GM18519 (cell line): ENCODE results near the gene BAZ1B.
"Not testable (repeated sequence)": the region's sequence is repeated elsewhere in the genome, so short reads cannot be mapped to it uniquely, and the experiment has no call there.

Experiments used
- ATAC-seq: cut with Tn5 transposase; IDR thresholded peaks from one replicate; pipeline ENCODE4 v1.9.1; 2021; ENCODE audit warnings: mild to moderate bottlenecking, moderate library complexity; ENCODE audit not compliant: unreplicated experiment, low FRiP score

The BAZ1B gene

DNA sequence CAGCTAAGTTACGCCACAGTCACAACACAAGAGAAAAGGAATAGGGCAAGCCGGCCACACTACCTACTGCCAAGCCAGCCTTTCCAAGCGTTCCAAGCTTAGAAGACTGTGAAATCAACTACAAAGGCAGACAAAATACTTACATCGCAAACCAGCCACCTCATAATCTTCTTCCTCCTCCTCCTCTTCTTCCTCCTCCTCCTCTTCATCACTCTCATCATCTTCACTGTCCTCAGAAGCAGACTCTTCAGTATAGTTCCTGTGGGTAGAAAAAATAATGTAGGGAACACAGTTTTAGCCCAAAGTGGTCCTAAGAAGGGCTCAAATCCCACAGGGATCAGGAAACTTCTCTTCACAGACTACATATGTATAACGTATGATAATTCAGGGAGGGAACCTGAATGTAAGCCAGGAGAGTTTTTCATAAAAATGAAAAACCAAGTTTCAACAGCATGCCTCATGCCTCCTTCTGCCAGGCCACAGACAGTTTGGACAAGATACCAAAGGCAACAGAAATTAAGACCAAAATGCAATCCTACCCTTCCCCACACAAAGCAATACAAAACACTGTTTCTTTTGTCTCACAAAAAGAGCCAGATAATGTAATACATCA is 74.9 kb downstream of the BAZ1B start:
- no peak for ATAC-seq

DNA sequence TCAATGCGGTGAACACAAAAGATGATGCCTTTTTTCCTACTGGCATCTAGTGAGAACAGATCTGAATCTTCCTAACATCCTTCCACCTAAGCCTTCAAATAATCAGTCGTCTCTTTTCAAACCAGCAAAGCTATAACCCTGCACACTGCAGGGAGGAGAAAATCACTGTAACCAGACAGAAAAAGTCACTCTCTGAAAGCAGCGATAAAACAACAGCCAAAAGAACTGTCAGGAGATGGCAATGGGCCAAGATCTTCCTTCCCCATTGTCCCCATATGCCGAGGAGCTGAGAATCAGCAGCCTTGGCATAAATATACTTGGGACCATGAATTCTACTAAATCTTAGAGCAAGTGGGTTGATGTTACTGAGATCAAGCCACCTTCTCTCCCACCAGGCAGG is 75.4 kb downstream of the BAZ1B start:
- no peak for ATAC-seq

GRCh38 chr7:73443548-73444255 is 78.4 kb downstream of the BAZ1B start:
- no peak for ATAC-seq

GRCh38 chr7:73442903-73443500 is 79.1 kb downstream of the BAZ1B start:
- no peak for ATAC-seq

- ATAC-seq: no peak
Measured at GRCh38 chr7:73442222-73442902, 79.7 kb downstream of the BAZ1B start.

GRCh38 chr7:73439410-73439704 is 82.7 kb downstream of the BAZ1B start:
- no peak for ATAC-seq

DNA sequence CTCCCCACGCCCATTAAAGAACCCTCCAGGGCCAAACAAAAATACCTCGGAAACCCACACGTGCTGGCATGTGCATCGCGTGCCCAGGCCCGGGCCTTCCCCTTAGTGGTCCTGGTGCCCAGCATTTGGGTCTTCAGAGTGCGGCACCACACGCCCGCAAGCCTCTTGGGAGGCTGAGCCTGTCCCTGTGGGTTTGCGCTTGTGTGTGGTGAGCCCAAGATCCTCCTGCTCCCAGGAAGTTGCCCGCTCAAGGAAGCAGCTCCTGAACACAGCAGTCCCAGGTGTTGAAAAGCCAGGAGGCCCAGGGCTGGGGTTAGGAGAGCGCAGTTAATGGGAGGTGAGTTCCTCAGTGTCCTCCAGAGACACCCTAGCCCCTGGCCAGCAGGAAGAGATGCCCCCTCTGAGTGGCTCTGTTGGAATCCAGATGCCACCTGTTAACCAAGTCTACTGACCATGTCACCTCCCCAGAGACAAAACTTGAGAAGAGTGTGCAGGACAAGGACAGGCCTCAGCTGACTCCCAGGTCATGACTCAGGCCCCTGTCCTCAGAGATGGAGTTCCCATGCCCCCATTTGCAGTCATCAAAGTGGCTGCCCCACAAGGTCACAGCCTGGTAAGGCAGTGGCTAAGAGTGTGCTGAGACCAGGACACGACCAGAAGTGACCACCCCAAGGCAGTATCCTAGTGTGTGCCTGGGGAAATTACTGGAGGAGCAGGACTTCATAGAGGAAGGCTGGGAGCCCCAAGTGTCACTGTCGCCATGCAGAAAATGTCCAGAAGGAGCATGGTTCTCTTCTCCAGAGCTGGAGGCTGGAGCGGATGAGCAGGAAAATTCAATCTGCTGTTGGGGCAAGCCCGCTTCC is 83.3 kb downstream of the BAZ1B start:
- no peak for ATAC-seq

DNA sequence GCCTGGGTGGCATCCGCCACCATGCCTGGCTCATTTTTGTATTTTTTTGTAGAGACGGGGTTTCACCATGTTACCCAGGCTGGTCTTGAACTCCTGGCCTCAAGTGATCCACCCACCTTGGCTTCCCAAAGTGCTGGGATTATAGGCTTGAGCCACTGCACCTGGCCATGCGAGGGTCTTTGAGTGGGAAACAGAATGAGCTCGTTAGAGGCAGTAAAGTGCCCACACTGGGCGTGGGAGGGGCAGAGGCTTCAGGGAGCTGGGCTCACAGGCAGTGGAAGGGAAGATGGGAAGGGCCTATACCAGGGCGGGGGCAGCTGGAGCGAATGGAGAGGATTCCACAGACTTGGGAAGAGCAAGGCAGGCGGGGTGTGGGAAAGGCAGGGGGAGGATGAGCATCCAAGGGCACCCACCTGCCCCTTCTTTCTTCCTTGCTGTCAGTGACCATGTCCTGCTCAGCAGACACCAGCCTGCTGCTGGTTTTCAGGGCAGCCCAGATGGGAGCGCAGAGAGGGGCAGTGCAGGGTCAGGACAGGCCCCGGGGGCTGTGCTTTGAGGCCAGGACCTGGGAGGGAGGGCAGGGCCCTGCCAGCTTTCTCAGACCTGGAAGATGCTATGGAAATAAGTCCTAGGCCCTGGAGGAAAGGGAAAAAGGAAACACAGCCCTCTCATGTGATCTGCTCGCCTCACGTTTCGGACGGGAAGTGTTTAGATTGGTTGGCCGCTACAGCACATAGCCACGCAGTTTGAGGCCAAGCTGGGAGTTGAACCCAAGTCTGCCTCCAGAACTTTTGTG is 84.3 kb downstream of the BAZ1B start:
- ATAC-seq: no peak

- ATAC-seq: no peak
Measured at GRCh38 chr7:73437091-73437490, 85.0 kb downstream of the BAZ1B start.

- ATAC-seq: no peak
Measured at GRCh38 chr7:73436031-73436929, 85.8 kb downstream of the BAZ1B start.

DNA sequence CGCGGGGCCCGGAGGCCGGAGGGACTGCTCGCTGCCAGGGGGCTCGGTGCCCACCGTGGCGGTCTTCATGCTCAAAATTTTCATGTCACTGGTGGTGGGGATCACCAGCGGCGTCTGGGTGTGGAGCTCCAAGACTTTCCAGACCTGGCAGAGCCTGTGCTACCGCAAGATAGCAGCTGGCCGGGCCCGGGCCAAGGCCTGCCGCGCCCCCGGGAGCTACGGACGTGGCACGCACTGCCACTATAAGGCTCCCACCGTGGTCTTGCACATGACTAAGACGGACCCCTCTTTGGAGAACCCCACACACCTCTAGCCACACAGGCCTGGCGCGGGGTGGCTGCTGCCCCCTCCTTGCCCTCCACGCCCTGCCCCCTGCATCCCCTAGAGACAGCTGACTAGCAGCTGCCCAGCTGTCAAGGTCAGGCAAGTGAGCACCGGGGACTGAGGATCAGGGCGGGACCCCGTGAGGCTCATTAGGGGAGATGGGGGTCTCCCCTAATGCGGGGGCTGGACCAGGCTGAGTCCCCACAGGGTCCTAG is 86.6 kb downstream of the BAZ1B start:
- no peak for ATAC-seq

DNA sequence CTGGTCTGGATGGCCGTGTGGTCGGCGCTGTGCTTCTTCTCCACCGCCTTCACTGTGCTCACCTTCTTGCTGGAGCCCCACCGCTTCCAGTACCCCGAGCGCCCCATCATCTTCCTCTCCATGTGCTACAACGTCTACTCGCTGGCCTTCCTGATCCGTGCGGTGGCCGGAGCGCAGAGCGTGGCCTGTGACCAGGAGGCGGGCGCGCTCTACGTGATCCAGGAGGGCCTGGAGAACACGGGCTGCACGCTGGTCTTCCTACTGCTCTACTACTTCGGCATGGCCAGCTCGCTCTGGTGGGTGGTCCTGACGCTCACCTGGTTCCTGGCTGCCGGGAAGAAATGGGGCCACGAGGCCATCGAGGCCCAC is 87.4 kb downstream of the BAZ1B start:
- ATAC-seq: no peak

DNA sequence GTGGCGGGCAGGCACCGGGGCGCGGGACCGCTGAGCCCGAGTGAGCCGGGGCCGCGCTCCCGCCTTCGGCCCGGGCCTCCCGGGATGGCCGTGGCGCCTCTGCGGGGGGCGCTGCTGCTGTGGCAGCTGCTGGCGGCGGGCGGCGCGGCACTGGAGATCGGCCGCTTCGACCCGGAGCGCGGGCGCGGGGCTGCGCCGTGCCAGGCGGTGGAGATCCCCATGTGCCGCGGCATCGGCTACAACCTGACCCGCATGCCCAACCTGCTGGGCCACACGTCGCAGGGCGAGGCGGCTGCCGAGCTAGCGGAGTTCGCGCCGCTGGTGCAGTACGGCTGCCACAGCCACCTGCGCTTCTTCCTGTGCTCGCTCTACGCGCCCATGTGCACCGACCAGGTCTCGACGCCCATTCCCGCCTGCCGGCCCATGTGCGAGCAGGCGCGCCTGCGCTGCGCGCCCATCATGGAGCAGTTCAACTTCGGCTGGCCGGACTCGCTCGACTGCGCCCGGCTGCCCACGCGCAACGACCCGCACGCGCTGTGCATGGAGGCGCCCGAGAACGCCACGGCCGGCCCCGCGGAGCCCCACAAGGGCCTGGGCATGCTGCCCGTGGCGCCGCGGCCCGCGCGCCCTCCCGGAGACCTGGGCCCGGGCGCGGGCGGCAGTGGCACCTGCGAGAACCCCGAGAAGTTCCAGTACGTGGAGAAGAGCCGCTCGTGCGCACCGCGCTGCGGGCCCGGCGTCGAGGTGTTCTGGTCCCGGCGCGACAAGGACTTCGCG is 88.0 kb downstream of the BAZ1B start:
- peak; percentile 20 for ATAC-seq

GRCh38 chr7:73432676-73433075 is 89.4 kb downstream of the BAZ1B start:
- ATAC-seq: no peak

GRCh38 chr7:73431041-73431835 is 90.9 kb downstream of the BAZ1B start:
- no peak for ATAC-seq

GRCh38 chr7:73430540-73430939 is 91.6 kb downstream of the BAZ1B start:
- ATAC-seq: not testable (repeated sequence)
